ENCODE results near the gene NACAD.

NACAD gene

DNA sequence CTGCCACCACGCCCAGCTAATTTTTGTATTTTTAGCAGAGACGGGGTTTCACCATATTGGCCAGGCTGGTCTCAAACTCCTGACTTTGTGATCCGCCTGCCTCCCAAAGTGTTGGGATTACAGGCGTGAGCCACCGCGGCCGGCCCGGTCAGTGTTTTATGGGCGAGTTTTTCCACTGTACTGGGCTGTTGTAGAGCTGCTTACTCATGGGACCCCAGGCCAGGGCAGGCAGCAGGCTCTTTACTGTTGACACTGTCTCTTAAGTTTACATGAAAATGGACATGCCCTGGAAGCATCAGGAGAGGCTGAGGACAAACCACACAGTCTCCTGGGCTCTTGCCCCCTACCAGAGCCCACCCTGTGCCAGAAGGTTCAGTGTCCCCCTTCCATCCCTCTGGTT lies 11.2 kb downstream of the NACAD start:
- Histone ChIP-seq H4K91ac (ENCODE audit: low read depth, low read length, poor library complexity) (no peak overlapping the region), H2BK5ac (ENCODE audit: low read length) (no peak overlapping the region), H3K27me3 (ENCODE audit: control insufficient read depth in 3 of 3, insufficient read depth in 3 of 3, low read depth in 1 of 3, low read length in 3 of 3) (no peaks in the 10 kb centered on the region), H3K9me3 (replicated peaks in 1 of 2; ENCODE audit: control insufficient read depth in 2 of 2, insufficient read depth in 1 of 2, low read depth in 1 of 2, low read length in 2 of 2) (peaks cover 0 to 2% of the 10 kb centered on the region in 2 donors), H2AK5ac (ENCODE audit: low read depth, low read length) (no peak overlapping the region), H3K14ac (ENCODE audit: low read length) (no peak overlapping the region), H2BK120ac (ENCODE audit: low read depth, low read length) (no peak overlapping the region), H3K4me2 (ENCODE audit: insufficient read depth, low read length, poor library complexity, severe bottlenecking) (no peak overlapping the region), H3K79me1 (ENCODE audit: low read depth, low read length) (peaks cover 11% of the 10 kb centered on the region), H3K4me1 (ENCODE audit: control insufficient read depth in 2 of 2, insufficient read depth in 1 of 2, low read depth in 1 of 2, low read length in 2 of 2) (no peaks in the 10 kb centered on the region), H3K36me3 (replicated peaks in 1 of 2; ENCODE audit: control insufficient read depth in 2 of 2, insufficient read depth in 2 of 2, low read length in 2 of 2) (peaks cover 37 to 52% of the 10 kb centered on the region in 2 donors), H2BK15ac (ENCODE audit: low read length) (no peak overlapping the region), H3K18ac (ENCODE audit: low read length) (no peak overlapping the region), H3K27ac (replicated peaks; ENCODE audit: low read length) (no peak overlapping the region), H3K9ac (ENCODE audit: low read depth, low read length, poor library complexity) (no peak overlapping the region), H2BK12ac (ENCODE audit: low read length) (no peak overlapping the region), H3K4ac (ENCODE audit: low read length) (no peak overlapping the region), H4K8ac (ENCODE audit: low read depth, low read length) (no peak overlapping the region), H3K4me3 (ENCODE audit: low read length in 2 of 2) (no peak overlapping the region), H2AFZ (ENCODE audit: low read length) (no peak overlapping the region), H3K23ac (ENCODE audit: low read depth, low read length, poor library complexity) (no peak overlapping the region)
- WGBS, 2 donors (ENCODE audit: extremely low coverage in 2 of 2, insufficient read length in 2 of 2, insufficient replicate concordance in 1 of 2) = no CpG with 5 or more reads among the region's 9 CpGs
- DNase-seq (ENCODE audit: low spot score) = no peak

GRCh38 chr7:45076946-45077345 lies 11.8 kb downstream of the NACAD start:
- Histone ChIP-seq H3K27ac (replicated peaks; ENCODE audit: low read length) (no peak overlapping the region), H2BK5ac (ENCODE audit: low read length) (no peak overlapping the region), H3K4me2 (ENCODE audit: insufficient read depth, low read length, poor library complexity, severe bottlenecking) (no peak overlapping the region), H3K4ac (ENCODE audit: low read length) (no peak overlapping the region), H2AFZ (ENCODE audit: low read length) (no peak overlapping the region), H3K79me1 (ENCODE audit: low read depth, low read length) (peaks cover 11% of the 10 kb centered on the region), H3K27me3 (ENCODE audit: control insufficient read depth in 3 of 3, insufficient read depth in 3 of 3, low read depth in 1 of 3, low read length in 3 of 3) (no peaks in the 10 kb centered on the region), H3K36me3 (replicated peaks in 1 of 2; ENCODE audit: control insufficient read depth in 2 of 2, insufficient read depth in 2 of 2, low read length in 2 of 2) (peaks cover 40 to 58% of the 10 kb centered on the region in 2 donors), H3K4me3 (ENCODE audit: low read length in 2 of 2) (no peak overlapping the region), H2BK120ac (ENCODE audit: low read depth, low read length) (no peak overlapping the region), H4K8ac (ENCODE audit: low read depth, low read length) (no peak overlapping the region), H2BK15ac (ENCODE audit: low read length) (no peak overlapping the region), H3K4me1 (ENCODE audit: control insufficient read depth in 2 of 2, insufficient read depth in 1 of 2, low read depth in 1 of 2, low read length in 2 of 2) (no peaks in the 10 kb centered on the region), H3K14ac (ENCODE audit: low read length) (peak overlapping the region; percentile 49), H2BK12ac (ENCODE audit: low read length) (no peak overlapping the region), H3K23ac (ENCODE audit: low read depth, low read length, poor library complexity) (no peak overlapping the region), H3K18ac (ENCODE audit: low read length) (no peak overlapping the region), H4K91ac (ENCODE audit: low read depth, low read length, poor library complexity) (no peak overlapping the region), H2AK5ac (ENCODE audit: low read depth, low read length) (no peak overlapping the region), H3K9me3 (replicated peaks in 1 of 2; ENCODE audit: control insufficient read depth in 2 of 2, insufficient read depth in 1 of 2, low read depth in 1 of 2, low read length in 2 of 2) (peaks cover 0 to 2% of the 10 kb centered on the region in 2 donors), H3K9ac (ENCODE audit: low read depth, low read length, poor library complexity) (no peak overlapping the region)
- no peak for DNase-seq (ENCODE audit: low spot score)
- no CpG with 5 or more reads among the region's 5 CpGs for WGBS, 2 donors (ENCODE audit: extremely low coverage in 2 of 2, insufficient read length in 2 of 2, insufficient replicate concordance in 1 of 2)

- Histone ChIP-seq H3K4me1 (ENCODE audit: control insufficient read depth in 2 of 2, insufficient read depth in 1 of 2, low read depth in 1 of 2, low read length in 2 of 2) (no peaks in the 10 kb centered on the region), H3K27me3 (ENCODE audit: control insufficient read depth in 3 of 3, insufficient read depth in 3 of 3, low read depth in 1 of 3, low read length in 3 of 3) (no peaks in the 10 kb centered on the region), H3K23ac (ENCODE audit: low read depth, low read length, poor library complexity) (peak overlapping the region; percentile 25), H3K4me2 (ENCODE audit: insufficient read depth, low read length, poor library complexity, severe bottlenecking) (no peak overlapping the region), H3K79me1 (ENCODE audit: low read depth, low read length) (peaks cover 11% of the 10 kb centered on the region), H4K8ac (ENCODE audit: low read depth, low read length) (no peak overlapping the region), H4K91ac (ENCODE audit: low read depth, low read length, poor library complexity) (no peak overlapping the region), H2AFZ (ENCODE audit: low read length) (no peak overlapping the region), H2BK12ac (ENCODE audit: low read length) (no peak overlapping the region), H2BK5ac (ENCODE audit: low read length) (peak overlapping the region; percentile 83), H3K36me3 (replicated peaks in 1 of 2; ENCODE audit: control insufficient read depth in 2 of 2, insufficient read depth in 2 of 2, low read length in 2 of 2) (peaks cover 41 to 67% of the 10 kb centered on the region in 2 donors), H3K27ac (replicated peaks; ENCODE audit: low read length) (no peak overlapping the region), H3K4ac (ENCODE audit: low read length) (no peak overlapping the region), H2BK15ac (ENCODE audit: low read length) (no peak overlapping the region), H2AK5ac (ENCODE audit: low read depth, low read length) (no peak overlapping the region), H3K4me3 (ENCODE audit: low read length in 2 of 2) (no peak overlapping the region), H3K18ac (ENCODE audit: low read length) (no peak overlapping the region), H3K9me3 (replicated peaks in 1 of 2; ENCODE audit: control insufficient read depth in 2 of 2, insufficient read depth in 1 of 2, low read depth in 1 of 2, low read length in 2 of 2) (peaks cover 0 to 2% of the 10 kb centered on the region in 2 donors), H3K9ac (ENCODE audit: low read depth, low read length, poor library complexity) (no peak overlapping the region), H3K14ac (ENCODE audit: low read length) (no peak overlapping the region), H2BK120ac (ENCODE audit: low read depth, low read length) (no peak overlapping the region)
- WGBS, 2 donors (ENCODE audit: extremely low coverage in 2 of 2, insufficient read length in 2 of 2, insufficient replicate concordance in 1 of 2) = no CpG with 5 or more reads among the region's 35 CpGs
- DNase-seq (ENCODE audit: low spot score) = no peak
Observed at GRCh38 chr7:45075871-45076796, 12.6 kb downstream of the NACAD start.

- peak overlapping the region; percentile 25 for H3K23ac ChIP-seq (ENCODE audit: low read depth, low read length, poor library complexity)
- no peak overlapping the region for H4K8ac ChIP-seq (ENCODE audit: low read depth, low read length)
- H3K14ac ChIP-seq (ENCODE audit: low read length) = no peak overlapping the region
- no peak overlapping the region for H4K91ac ChIP-seq (ENCODE audit: low read depth, low read length, poor library complexity)
- WGBS, 2 donors (ENCODE audit: extremely low coverage in 2 of 2, insufficient read length in 2 of 2, insufficient replicate concordance in 1 of 2) = no CpG with 5 or more reads among the region's 1 CpG
- no peak overlapping the region for H2BK120ac ChIP-seq (ENCODE audit: low read depth, low read length)
- no peak overlapping the region for H2AFZ ChIP-seq (ENCODE audit: low read length)
- no peak overlapping the region for H2AK5ac ChIP-seq (ENCODE audit: low read depth, low read length)
- no peak overlapping the region for H2BK5ac ChIP-seq (ENCODE audit: low read length)
- H3K79me1 ChIP-seq (ENCODE audit: low read depth, low read length) = peaks cover 8% of the 10 kb centered on the region
- H3K27me3 ChIP-seq (ENCODE audit: control insufficient read depth in 3 of 3, insufficient read depth in 3 of 3, low read depth in 1 of 3, low read length in 3 of 3) = no peaks in the 10 kb centered on the region
- H3K4me1 ChIP-seq (ENCODE audit: control insufficient read depth in 2 of 2, insufficient read depth in 1 of 2, low read depth in 1 of 2, low read length in 2 of 2) = no peaks in the 10 kb centered on the region
- H2BK12ac ChIP-seq (ENCODE audit: low read length) = no peak overlapping the region
- H3K36me3 ChIP-seq (replicated peaks in 1 of 2; ENCODE audit: control insufficient read depth in 2 of 2, insufficient read depth in 2 of 2, low read length in 2 of 2) = peaks cover 42 to 75% of the 10 kb centered on the region in 2 donors
- no peak overlapping the region for H3K27ac ChIP-seq (replicated peaks; ENCODE audit: low read length)
- H3K18ac ChIP-seq (ENCODE audit: low read length) = no peak overlapping the region
- H3K4me2 ChIP-seq (ENCODE audit: insufficient read depth, low read length, poor library complexity, severe bottlenecking) = no peak overlapping the region
- no peak overlapping the region for H3K4ac ChIP-seq (ENCODE audit: low read length)
- H3K9me3 ChIP-seq (replicated peaks in 1 of 2; ENCODE audit: control insufficient read depth in 2 of 2, insufficient read depth in 1 of 2, low read depth in 1 of 2, low read length in 2 of 2) = peaks cover 0 to 2% of the 10 kb centered on the region in 2 donors
- H2BK15ac ChIP-seq (ENCODE audit: low read length) = no peak overlapping the region
- no peak overlapping the region for H3K9ac ChIP-seq (ENCODE audit: low read depth, low read length, poor library complexity)
- no peak for DNase-seq (ENCODE audit: low spot score)
- H3K4me3 ChIP-seq (ENCODE audit: low read length in 2 of 2) = peak overlapping the region in 1 of 2 donors; percentile 25
Observed at GRCh38 chr7:45075355-45075644, 13.5 kb downstream of the NACAD start.

Measured in neuronal stem cell (in vitro differentiated cells).